DMS153 treated with DMSO at 0.1 percent for 48 hours (cell line): Measurements from ENCODE around the gene PACRG.

Experiments used
- DNase-seq: peaks from one replicate; lab custom pipeline; 2025; ENCODE audit not compliant: unreplicated experiment; lab: John Stamatoyannopoulos, UW

The PACRG gene

GRCh38 chr6:163066200-163066599 is 338.4 kb downstream of the PACRG start:
- no peak for DNase-seq

- DNase-seq = no peak
Observed at GRCh38 chr6:163077134-163077533, 349.4 kb downstream of the PACRG start.

GRCh38 chr6:163078712-163079111 is 350.9 kb downstream of the PACRG start:
- no peak for DNase-seq

GRCh38 chr6:163080228-163080627 is 352.5 kb downstream of the PACRG start:
- no peak for DNase-seq

- DNase-seq = no peak
Observed at GRCh38 chr6:163083141-163083540, 355.4 kb downstream of the PACRG start.

GRCh38 chr6:163085426-163085825 is 357.7 kb downstream of the PACRG start:
- no peak for DNase-seq

GRCh38 chr6:163085861-163086623 is 358.3 kb downstream of the PACRG start:
- no peak for DNase-seq

- DNase-seq = no peak
Observed at GRCh38 chr6:163086624-163086920, 358.8 kb downstream of the PACRG start.

GRCh38 chr6:163087981-163088380 is 360.2 kb downstream of the PACRG start:
- no peak for DNase-seq

GRCh38 chr6:163092876-163093275 is 365.1 kb downstream of the PACRG start:
- no peak for DNase-seq

GRCh38 chr6:163094881-163095280 is 367.1 kb downstream of the PACRG start:
- no peak for DNase-seq

GRCh38 chr6:163095401-163095800 is 367.6 kb downstream of the PACRG start:
- no peak for DNase-seq

- no peak for DNase-seq
Observed at GRCh38 chr6:163098827-163099479, 371.2 kb downstream of the PACRG start.

- DNase-seq = no peak
Observed at GRCh38 chr6:163099621-163100171, 371.9 kb downstream of the PACRG start.

- DNase-seq = no peak
Observed at GRCh38 chr6:163100259-163100658, 372.5 kb downstream of the PACRG start.

- no peak for DNase-seq
Observed at GRCh38 chr6:163113358-163113962, 385.7 kb downstream of the PACRG start.

GRCh38 chr6:163118941-163119340 is 391.2 kb downstream of the PACRG start:
- no peak for DNase-seq

GRCh38 chr6:163120223-163120622 is 392.4 kb downstream of the PACRG start:
- no peak for DNase-seq

- no peak for DNase-seq
Observed at GRCh38 chr6:163121270-163121669, 393.5 kb downstream of the PACRG start.

GRCh38 chr6:163122365-163122764 is 394.6 kb downstream of the PACRG start:
- no peak for DNase-seq

GRCh38 chr6:163123098-163123497 is 395.3 kb downstream of the PACRG start:
- DNase-seq = no peak

- no peak for DNase-seq
Observed at GRCh38 chr6:163126741-163127140, 399.0 kb downstream of the PACRG start.
